ENCODE results near the gene CTSA.
"Not testable (repeated sequence)": the region's sequence is repeated elsewhere in the genome, so short reads cannot be mapped to it uniquely, and the experiment has no call there.

CTSA gene

DNA sequence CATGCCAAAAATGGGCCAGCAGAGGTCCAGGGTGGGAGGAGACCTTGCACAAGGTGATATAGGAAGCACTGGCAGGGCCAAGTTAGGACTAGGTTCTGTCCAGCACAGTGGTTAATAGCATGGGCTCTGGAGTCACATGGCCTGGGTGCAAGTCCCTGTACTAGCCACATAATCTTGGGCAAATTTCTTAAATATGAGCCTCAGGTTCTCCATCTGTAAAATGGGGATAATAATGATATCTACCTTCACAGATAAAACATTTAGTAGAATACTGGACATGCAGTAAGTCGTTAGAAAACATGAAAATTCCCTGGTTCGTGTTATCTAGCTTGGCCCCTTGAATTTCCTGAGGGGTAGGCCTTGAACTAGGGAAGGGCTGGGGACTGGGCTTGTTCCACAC lies 6.2 kb downstream of the CTSA start:
- DNase-seq, result no peak

DNA sequence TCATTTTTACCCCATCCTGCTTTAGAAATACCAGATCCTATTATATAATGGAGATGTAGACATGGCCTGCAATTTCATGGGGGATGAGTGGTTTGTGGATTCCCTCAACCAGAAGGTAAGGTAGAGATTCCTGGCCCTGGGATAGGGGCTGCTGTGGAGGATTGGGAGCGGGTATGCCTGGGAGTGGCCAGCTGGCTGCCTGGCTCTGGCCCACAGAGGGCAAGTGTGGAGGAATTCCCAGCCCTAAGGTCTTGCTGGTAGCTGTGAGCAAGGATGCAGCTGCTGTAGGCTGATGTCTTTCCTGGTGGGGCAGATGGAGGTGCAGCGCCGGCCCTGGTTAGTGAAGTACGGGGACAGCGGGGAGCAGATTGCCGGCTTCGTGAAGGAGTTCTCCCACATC lies 6.6 kb downstream of the CTSA start:
- DNase-seq, result no peak

- no peak for DNase-seq
Measured at GRCh38 chr20:45898285-45898684, 7.2 kb downstream of the CTSA start.

DNA sequence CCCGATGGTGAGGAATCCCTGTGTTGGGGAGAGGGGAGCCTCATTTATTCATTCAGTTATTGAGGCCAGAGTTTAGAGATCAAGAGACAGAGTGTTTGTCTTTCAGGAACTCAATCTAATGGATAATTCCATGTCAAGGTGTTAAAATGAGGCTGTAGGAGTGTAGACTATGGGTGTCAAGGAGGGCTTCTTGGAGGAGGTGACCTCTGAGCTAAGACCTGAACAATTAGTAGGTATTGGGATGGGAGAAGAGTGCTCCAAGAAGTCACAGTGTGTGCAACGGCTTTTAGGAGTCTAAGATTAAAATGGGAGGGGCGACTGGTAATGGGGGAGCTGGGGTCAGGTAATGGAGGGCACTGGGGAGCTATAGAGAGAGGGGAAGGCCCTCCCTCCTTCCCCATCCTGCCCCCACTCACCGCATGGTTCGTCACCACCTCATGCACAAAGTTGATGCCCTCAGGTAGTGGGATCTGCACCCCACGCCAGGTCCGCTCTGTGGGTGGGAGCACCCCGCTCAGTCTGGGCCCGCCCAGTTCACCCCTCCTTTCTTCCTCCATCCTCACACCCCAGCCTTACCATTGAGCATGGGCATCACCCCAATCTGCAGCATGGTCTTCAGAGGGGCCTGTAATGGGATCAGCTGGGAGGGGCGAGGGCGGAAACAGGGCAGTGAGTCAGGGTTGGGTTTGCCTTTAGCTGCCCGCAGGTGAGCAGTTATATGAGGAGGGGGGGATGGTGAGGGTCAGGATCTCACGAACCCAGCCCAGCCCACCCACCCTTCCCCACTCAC lies 8.1 kb downstream of the CTSA start:
- no peak for DNase-seq

DNA sequence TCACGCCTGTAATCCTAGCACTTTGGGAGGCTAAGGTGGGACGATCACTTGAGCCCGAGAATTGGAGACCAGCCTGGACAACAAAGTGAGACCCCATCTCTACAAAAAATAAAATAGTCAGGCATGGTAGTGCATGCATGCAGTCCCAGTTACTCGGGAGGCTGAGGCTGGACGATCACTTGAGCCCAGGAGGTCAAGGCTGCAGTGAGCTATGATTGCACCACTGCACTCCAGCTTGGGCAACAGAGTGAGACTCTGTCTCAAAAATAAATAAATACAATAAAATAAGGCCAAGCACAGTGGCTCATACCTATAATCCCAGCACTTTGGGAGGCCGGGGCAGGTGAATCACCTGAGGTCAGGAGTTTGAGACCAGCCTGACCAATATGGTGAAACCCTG lies 10.2 kb downstream of the CTSA start:
- DNase-seq, result not testable (repeated sequence)

DNA sequence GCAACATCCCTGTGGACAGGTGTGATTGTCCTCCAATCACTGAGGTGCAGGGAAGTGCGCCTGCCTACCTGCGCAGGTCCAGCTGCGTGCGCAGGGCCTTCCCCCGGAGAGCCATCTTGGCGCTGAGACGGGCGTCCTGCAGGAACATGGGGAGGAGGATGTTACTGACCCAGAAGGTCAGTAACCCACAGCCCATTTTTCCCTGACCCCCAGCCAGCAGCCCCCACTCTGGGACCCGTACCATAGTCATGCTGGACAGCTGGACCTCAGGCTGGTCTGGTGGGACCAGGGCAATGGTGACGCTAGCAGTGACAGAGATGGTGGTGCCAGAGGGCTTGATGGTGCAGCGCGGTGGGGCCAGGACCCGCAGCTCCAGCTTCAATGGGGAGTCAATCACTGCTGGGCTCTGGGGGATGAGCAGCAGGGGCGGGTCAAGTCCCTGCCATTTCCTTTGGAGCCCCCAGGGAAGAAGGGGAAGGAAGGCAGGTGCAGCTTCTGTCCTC lies 11.1 kb downstream of the CTSA start:
- no peak for DNase-seq

- no peak for DNase-seq
Measured at GRCh38 chr20:45904583-45905504, 13.7 kb downstream of the CTSA start.

- no peak for DNase-seq
Measured at GRCh38 chr20:45905505-45906079, 14.5 kb downstream of the CTSA start.

GRCh38 chr20:45907219-45907948 lies 16.2 kb downstream of the CTSA start:
- DNase-seq, result no peak

DNA sequence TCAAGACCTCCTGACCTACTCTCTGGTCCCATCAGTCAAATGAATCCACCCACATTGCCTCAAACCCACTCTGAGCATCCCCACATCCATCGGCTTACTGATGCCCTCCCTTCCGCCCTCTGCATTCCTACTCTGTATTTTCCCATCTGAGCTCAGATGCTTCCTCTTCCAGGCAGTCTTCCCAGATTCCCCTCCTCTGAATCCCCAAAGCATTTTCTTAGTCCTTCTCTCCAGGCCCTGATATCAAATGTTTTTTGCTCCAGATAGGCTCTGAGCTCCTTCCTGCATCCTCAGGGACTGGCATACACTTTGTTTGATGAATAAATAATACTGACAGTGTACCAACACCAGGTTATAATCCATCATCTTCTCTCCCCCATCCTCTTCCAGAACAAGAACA lies 16.9 kb downstream of the CTSA start:
- no peak for DNase-seq

GRCh38 chr20:45909336-45909808 lies 18.2 kb downstream of the CTSA start:
- no peak for DNase-seq

- no peak for DNase-seq
Measured at GRCh38 chr20:45909817-45910669, 18.9 kb downstream of the CTSA start.

DNA sequence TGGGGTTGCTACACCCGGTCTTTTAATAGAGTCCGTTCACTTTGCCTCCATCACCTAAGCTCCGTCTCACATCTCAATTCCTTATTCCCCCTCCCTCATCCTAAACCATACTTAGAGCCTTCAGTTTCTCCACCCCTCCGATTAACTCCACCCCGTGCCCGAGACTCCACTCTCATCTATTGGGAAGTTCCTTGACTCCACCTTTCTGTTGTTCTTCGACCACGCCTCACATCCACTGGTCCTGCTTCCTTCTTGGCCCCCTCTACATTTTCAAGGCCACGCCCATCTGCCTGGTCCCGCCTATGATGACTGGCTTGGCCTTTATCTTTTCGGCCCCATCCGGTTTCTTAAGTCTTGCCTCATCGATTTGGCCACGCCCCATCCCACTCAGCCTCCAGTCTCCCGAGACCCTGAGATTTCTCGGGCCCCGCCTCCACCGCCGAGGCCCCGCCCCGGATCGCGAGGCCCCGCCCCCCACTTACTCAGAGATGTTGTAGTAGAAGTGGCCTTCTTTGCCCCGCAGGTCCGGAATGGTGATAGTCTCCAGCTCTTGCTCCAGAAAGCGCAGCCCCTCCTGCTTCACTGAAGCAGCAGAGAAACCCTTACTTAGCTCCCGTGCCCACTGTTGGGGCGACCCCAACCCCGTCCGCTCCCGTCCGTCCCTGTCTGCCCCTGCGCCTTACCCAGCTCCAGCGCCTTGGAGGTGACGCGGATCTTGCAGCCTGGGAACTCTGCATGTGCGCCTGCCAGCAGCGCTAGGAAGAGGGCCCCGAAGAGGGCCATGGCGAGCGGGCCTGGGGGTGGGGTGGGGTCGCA lies 19.7 kb downstream of the CTSA start:
- peak; percentile 50 to 74 (median 70) for DNase-seq

DNA sequence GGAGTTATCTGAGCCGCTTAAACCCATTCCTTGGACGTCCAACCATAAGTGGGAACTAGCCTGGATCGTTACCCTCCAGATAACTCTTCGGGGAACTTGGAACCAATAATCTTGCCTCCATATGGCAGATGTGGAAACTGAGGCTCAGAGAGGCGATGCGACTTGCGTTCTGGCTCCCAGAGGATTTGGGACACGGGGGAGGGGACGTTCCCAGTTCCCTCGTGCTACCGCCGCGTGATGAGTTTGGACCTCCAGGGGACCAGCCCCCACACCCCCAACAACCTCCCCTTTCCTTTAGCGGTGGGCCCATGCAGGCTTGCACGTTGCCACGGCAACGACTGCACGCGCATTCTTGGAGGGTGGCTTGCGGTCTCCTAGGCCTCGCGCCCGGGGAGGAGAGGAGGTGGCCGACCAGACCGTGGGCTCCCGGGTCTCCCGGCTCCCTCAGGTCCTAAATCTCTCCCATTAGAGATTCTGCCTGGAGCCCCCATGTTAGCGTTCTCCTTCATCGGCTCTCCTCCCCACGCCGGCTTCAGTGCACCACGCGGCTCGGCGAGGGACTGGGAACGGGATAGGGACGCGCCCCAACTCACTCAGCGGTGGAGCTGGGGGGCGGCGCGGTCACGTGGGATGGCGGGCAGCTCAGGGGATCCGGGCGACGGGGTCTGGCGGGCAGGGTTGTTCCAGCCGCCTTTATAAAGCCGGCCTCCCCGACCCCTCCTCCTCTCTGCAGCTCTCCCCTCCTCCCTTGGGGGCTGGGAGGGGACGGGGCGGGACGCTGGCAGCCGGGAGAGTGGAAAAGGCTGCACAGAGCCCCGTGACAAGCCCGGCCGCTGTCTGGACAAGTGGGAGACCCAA lies 20.6 kb downstream of the CTSA start, which contains the start of gene PLTP:
Gene PLTP (minus strand): TSS at position 670 of the 858 bp plus-strand sequence. CDS start 703 bp downstream, outside the sequence.
- peak in 1 of 4 experiments; percentile 7 for DNase-seq

DNA sequence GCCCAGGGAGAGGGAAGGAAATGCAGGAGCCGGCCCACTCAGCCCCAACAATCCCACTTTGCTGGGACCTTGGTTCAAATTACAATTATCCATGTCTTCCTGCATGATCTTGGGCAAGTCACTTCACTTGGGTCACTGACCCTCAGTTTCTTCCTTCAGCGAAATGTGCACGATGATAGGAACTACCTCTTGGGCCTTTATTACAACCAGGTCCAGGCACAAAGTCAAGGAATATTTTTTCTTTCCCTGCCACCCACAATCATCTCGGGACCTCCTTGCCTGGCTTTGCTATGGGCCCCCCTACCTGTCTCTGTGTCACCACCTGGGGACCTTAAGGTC lies 21.2 kb downstream of the CTSA start:
- DNase-seq, result no peak

DNA sequence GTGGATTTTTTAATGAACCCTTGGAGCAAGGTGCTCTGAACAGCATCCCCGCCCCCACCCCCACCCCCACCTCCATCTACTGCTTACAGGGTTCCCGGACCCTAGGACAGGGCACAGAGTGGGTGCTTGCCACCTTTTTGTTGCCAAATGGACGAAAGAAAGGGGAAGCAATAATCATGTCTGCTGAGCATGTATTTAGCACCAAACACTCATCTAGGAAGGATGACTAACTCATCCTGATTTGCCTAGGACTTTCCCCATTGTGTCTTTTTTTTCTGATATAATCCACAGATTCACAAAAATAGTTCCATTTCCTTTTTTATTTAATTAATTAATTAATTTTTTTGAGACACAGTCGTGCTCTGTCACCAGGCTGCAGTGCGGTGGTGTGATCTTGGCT lies 22.0 kb downstream of the CTSA start:
- no peak for DNase-seq

GRCh38 chr20:45917790-45918141 lies 26.6 kb downstream of the CTSA start:
- DNase-seq, result no peak

GRCh38 chr20:45918182-45918737 lies 27.1 kb downstream of the CTSA start:
- DNase-seq, result no peak

DNA sequence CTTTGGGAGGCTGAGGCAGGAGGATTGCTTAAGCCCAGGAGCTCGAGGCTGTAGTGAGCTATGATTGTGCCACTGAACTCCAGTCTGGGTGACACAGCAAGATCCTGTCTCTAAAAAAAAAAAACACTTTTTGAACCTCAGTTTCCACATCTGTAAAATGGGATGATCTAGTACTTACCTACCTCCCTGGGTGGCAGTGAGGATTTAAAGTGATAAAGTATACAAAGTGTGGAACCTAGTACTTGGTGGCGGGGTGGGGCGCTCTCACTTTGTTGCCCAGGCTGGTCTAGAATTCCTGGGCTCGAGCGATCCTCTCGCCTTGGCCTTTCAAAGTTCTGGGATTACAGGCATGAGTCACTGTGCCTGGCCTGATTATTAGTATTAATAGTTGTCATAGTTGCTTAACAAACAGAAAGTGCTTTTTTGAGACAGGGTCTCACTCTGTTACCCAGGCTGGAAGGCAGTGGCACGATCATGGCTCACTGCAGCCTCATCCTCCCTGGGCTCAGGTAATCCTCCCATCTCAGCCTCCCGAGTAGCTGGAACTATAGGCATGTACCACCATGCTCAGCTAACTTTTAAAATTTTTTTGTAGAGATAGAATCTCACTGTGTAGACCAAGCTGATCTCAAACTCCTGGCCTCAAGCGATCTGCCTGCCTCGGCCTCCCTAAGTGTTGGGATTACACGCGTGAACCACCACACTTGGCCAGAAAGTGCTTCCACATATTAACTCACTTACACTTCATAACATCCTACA lies 27.8 kb downstream of the CTSA start:
- DNase-seq, result no peak

All from activated naive CD4-positive, alpha-beta T cell (primary cell).